Limb (tissue), 2 donors: ENCODE data around the gene SPSB1.

Source experiments
- DNase-seq, 2 donors: peaks; one replicate each; pipeline ENCODE4 v3.0.0-alpha.2; 2016; ENCODE audit errors: extremely low spot score in 2 of 2

SPSB1 gene

DNA sequence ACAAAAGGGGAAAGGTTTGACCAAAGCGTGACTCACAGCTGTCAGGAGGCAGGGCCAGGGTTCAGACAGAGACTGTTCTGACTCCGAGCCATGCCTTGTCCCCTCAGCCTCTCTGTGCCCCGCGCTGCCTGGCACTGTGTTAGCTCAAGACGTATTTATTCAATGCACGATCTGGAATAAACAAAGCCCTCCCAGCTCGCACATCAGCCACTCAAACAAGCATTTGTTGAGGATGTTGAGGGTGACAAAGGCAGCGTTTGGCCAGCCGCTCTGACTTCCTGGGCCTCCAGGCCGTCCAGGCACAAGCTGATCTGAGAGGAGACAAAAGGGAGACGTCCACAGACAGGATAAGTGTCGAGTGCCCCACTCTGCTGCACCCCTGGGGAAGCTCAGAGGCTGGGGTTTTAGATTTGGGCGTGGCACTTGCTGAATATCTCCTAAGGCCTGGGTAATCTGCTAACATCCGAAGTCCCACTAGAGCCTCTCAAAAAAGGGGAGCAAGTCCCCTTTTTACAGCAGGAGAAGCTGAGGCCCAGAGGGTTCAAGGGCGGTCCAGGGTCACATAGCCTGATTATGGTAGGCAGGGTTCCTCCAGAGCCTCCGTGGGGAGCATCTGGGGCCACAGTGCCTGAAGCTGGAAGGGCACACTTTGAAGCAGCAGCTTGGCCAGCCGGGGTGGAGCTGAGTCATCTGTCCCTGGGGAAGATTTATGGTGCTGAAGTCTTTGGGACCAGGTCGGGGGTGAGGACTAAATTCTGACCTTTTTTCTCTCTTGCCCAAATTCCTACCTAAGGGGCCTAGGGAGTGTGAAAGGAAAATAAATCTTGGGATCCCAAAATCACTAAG, 95.9 kb downstream of the SPSB1 start:
- no peak for DNase-seq

DNA sequence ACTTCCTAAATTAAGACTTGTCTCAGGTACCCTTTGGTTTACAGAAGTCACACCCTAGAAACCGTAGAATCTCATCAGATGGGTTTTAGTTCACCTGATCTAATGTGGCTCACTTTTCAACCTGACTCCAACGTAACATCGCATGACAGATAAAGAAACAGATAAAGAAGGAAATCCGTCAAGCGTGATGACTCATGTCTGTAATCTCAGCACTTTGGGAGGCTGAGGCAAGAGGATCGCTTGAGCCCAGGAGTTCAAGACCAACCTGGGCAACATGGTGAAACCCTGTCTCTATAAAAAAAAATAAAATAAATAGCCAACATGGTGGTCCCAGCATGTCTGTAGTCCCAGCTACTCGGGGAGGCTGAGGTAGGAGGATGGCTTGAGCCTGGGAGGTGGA, 97.3 kb downstream of the SPSB1 start:
- no peak for DNase-seq

- DNase-seq: no peak
Observed at GRCh38 chr1:9391620-9392019, 98.9 kb downstream of the SPSB1 start.

DNA sequence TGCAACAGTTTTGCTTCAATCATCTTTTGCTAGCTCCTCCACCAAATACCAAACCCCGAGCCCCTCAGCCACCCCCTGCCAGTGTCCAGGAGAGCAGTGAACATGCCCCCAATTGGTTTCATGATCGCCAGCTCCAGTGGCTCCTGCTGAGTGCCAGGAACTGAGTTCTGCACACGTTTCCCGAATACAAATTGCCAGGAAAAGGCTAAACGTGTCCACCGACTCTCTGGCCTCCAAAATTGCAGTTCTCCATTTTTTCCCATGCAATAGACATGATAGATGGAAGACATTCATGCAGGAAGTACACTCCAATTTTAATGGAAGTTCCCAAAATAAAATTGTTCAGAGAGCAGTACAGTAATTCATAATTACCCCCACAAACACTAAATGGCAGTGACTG, 101.3 kb downstream of the SPSB1 start:
- no peak for DNase-seq

DNA sequence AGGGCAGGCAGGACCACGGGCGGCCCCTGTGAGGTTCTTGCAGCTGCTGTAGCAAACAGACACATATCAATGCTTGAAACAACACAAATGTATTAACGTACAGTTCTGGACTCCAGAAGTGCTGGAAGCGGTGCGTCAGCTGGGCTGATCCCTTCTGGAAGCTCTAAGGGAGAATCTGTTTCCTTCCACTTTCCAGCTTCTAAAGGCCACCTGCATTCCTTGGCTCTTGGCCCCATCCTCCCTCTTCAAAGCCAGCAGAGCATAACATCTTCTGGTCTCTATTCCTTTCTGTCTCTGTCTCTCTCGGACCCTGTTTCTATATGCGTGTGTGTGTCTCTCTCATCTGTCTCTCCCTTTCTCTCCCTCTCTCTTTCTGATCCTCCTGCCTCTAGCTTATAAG, 102.3 kb downstream of the SPSB1 start:
- DNase-seq: no peak

DNA sequence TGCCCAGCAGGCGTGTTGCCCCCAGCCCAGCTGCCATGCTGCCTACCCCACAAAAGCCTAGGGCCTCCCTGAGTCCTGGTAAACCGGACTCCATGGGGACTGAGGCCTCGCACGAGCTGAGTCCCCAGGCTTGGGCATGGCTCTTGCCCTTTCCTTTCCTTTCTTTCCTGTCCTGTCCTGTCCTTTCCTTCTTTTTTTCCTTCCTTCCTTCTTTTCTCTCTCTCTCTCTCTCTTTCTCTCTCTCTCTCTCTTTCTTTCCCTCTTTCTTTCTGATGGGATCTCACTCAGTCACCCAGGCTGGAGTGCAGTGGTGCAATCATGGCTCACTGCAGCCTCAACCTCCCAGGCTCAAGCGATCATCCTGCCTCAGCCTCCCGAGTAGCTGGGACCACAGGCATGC, 104.4 kb downstream of the SPSB1 start:
- no peak for DNase-seq

GRCh38 chr1:9397997-9398526, 105.4 kb downstream of the SPSB1 start:
- DNase-seq: peak; percentile 43 to 59

GRCh38 chr1:9399510-9400424, 107.1 kb downstream of the SPSB1 start:
- no peak for DNase-seq

GRCh38 chr1:9400425-9401079, 107.9 kb downstream of the SPSB1 start:
- no peak for DNase-seq

DNA sequence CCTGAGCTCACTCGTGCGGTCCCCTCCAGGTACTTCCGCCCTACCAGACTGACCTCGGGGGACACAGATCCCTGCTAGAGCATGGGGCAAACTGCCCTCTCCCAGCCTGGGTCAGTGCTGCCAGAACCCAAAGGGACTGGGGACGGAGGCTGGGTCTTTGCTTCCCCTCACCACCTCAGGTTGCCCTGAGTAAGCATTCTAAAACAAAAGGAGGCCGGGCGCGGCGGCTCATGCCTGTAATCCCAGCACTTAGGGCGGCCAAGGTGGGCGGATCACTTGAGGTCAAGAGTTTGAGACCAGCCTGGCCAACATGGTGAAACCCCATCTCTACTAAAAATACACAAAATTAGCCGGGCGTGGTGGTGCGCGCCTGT, 108.4 kb downstream of the SPSB1 start:
- no peak for DNase-seq

GRCh38 chr1:9402256-9402616, 109.5 kb downstream of the SPSB1 start:
- no peak for DNase-seq

DNA sequence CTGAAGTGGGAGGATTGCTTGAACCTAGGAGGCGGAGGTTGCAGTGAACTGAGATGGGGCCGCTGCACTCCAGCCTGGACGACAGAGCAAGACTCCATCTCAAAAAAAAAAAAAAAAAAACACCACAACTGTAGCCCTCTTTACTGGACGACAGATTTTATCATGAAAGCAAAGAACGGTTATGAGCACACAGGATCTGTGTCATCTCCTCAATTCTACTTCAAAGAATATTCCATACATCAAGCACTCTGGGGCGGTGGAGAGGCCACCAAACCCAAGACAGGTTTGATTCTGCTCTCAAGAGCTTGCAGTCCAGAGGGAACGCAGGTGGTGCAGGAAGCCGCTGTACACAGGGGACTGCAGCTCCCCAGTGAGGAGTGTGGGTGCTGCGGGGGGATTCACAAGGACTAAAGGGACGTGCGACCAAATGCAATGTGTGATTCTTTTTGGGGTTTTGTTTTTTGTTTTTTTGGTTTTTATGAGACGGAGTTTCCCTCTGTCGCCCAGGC, 110.1 kb downstream of the SPSB1 start:
- DNase-seq: no peak

GRCh38 chr1:9404117-9404914, 111.6 kb downstream of the SPSB1 start:
- no peak for DNase-seq

DNA sequence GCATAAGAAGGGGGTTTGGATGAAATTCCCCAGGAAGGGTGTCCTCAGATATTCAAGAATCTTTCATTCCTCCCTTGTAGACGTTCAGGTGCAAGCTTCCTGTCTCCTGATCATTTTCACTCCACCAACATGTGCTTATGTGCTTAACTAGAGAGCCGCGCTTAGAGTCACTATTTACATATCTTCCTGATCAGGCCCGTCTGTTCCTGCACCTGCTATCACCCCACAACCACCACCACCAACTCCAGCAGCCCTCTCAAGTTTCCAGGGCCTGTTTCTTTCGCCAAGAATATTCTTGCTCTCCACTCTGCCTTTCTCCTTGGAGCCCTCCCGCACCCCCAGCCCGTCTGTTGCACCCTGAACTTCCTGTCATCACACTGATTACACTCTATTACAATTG, 113.4 kb downstream of the SPSB1 start:
- DNase-seq: no peak

DNA sequence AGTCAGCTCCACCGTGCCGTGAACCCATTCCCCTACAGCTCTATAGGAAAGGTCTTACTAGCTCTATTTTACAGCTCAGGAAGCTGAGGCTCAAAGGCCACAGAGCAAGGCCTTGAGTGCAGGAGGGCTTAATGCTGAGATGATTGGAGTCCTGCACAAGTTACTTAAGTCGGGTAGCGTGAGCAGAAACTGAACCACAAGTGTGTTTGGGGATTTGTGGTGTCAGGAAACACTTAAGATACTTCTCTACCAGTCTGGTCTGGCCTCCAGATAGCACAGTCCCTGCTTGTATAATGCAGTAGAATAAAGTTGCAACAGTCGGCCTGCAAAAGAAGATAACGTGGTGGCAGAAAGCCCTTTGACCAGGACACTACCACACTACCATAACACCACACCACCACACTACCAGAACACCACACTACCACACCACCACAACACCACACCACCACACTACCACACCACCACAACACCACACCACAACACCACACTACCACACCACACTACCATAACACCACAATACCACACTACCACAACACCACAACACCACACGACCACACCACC, 118.1 kb downstream of the SPSB1 start:
- DNase-seq: peak in 1 of 2 donors; percentile 43

DNA sequence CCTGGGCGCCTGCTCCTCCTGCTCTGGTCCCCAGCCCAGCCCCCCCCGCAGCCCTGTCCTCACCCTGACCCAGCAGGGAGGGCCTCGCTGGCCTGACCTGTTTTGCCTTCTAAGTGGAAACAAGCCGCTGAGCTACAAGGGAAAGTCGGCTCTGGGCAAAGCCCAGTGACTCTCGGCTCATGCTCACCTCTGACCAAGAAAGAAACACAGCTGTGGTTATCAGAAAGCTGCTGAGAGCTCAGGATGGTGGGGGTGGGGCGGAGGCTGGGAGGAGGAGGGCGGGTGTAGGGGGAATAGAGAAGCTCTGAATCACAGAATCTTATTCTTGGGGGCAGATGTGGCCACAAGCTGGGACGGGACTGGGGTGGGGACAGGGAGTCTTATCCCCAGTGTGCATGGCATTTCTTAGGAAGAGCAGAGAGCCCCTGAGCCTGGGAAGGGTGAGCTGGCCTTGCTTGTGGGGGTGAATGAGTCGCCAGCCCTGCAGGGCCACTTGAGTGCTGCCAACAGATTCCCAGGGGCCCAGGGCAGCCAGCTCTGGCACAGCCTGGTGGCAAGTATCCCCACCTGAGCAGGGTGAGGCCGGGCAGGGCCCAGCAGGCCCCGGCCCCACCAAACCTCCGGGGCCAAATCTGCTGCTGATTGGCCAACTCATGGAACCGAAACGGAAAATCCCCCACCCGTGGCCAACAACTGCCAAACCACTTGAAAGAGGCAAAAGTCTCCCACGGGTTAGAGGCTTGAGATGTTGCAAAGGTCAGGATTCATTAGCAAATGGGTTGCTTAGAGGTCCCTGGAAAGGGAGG, 120.6 kb downstream of the SPSB1 start:
- DNase-seq: peak; percentile 30 to 59

- peak in 1 of 2 donors; percentile 46 for DNase-seq
Observed at GRCh38 chr1:9413877-9414213, 121.2 kb downstream of the SPSB1 start.

DNA sequence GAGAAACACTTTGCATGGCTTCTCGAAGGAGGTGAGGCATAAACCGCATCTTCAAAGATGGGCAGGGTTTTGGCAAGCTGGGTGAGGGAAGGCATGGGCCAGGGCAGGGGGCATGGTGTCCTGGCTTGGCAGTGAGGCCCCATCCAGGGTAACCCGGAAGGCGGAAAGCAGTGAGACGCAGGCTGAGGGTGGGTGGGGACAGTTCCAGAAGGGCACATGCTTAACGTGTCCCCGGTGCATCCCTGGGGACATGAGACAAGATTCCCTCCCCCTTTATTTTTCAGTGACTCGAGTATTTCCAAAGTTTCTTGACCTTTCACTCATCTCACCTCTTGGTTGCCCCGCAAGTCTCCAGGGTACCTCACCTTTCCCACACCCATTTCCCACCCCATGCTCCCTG, 123.8 kb downstream of the SPSB1 start:
- no peak for DNase-seq

- no peak for DNase-seq
Observed at GRCh38 chr1:9416918-9417500, 124.3 kb downstream of the SPSB1 start.
